GM18511 (cell line): Measurements from ENCODE around the gene ARHGEF40.

Experiments used
- ATAC-seq: cut with Tn5 transposase; IDR thresholded peaks from one replicate; pipeline ENCODE4 v1.9.1; 2021; ENCODE audit warnings: mild to moderate bottlenecking, moderate library complexity; ENCODE audit not compliant: unreplicated experiment

ARHGEF40 gene

GRCh38 chr14:21070083-21070609, at the start of gene ARHGEF40:
TSS of gene ARHGEF40 (plus strand) at chr14:21070304. CDS start at chr14:21070397, 93 bp downstream.
- no peak for ATAC-seq

DNA sequence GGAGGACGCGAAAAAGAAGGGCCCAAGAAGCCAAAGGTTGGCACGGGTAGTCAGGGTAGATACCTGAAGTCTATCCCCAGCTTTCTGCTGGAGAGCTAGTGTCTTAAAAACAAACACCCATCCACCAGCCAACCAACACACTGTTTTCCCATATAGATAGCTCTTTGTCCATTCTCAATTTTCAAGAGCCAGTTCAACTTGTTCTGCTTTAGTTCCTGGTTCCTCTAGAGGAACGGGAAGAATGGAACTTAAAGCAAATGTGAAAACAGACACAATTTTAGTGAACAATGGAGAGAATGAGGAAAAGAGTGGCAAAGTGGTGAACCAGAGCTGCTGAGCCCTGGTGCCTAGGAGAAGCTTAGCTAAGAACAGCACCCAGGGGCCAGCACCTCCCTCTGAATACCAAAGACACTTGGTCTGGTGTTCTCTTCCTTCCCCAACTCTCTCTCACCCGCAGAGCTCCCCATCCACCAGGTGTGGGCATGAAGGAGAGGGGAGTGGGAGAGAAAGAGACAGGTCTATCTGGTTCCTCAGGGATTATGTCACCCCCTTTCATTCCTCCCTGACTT, 49.0 kb upstream of the ARHGEF40 start:
- ATAC-seq, result no peak

- ATAC-seq, result no peak
Observed at GRCh38 chr14:21022686-21023085, 47.4 kb upstream of the ARHGEF40 start.

DNA sequence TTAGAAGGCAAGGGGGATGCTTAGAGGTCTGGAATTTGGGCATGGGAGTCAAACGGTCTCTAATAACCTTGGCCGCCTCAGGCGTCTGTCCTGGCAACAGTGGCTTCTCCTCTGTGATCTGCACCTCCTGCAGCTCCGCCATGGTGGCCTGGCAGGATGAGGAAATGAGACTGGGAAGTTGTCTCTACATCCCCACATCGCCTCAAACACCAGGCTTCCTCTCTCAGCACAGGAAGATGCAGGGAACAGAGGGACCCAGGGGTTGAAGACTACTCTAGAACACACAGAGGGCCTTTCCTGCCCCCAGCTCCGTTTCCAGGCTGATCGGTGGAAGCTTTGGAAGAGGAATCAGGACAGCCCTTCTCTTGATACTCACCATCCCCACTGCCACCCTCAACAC, 46.9 kb upstream of the ARHGEF40 start:
- ATAC-seq, result no peak

DNA sequence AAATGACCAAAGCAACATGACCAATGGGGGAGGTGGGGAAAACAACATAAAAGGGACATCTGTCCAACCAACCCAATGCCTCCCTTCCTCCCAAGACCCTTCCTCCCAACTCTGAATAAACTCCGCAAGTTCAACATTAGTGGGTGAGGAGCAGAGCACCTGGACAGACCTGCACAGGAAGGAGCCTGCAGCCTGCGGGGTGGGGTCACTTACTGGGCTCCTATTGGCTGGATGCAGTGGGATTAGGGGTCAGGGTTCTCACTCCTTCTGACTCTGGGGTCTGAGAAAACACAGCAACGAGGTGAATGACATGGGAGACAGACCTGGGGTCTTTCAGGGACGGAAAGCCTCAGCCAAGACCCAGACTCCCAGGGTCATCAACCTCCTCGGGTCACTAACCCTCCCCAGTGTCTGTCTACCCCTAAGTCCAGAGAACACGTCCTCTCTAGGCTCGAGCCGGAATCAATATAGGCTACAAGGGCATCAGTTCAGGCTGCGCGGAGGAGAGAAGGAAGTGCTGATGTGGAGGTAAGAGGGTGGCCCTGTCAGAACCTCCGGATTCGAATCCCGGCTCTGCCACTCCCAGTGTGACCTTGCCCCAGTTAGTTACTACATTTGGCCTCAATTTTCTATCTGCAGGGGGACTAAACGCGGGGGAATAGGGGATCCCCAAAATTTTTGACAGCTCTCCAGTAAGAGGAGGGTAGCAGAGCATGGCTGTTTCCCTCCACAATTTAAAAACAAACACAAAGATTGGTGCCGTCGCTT, 46.1 kb upstream of the ARHGEF40 start:
- no peak for ATAC-seq

DNA sequence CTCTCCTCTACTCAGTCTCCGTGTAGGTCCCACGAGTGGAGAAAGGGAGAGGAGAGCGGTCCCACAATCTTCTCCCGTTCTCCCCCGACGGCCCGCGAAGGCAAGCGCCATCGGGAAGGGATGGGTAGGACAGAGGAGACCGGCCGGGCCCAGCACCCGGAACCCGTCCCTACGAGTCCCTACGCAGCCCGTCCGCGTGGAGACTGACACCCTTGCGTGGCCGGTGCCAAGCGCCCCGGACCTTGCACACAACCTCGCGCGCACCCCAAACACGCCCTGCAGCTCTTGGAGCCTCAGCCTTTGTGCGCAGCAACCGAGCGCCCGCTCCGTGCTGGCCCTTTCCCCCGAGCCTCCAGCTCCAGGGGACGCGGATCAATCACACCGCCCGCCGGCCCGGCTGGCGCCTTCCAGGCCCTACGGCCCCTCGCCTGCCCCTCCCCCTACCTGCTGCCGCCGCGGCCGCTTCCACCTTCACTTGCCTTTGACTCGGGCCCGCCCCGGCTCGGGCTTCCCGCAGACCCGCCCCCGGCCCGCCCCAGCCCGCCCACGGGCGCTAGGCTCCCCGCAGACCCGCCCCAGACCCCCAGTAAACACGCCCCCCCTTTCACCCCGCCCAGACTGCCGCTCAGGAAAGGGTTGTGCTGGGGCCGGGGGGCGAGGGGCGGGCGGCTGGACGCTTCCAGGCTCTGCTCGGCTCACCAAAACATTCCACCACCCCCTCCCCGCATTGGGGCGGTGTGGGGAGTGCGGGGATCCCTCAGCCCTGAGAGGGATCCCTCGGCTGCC, 45.3 kb upstream of the ARHGEF40 start, which contains the start of gene NDRG2:
Gene NDRG2 (minus strand): TSS at position 477 of the 786 bp plus-strand sequence. CDS start 1,746 bp downstream, outside the sequence.
- ATAC-seq, result no peak

DNA sequence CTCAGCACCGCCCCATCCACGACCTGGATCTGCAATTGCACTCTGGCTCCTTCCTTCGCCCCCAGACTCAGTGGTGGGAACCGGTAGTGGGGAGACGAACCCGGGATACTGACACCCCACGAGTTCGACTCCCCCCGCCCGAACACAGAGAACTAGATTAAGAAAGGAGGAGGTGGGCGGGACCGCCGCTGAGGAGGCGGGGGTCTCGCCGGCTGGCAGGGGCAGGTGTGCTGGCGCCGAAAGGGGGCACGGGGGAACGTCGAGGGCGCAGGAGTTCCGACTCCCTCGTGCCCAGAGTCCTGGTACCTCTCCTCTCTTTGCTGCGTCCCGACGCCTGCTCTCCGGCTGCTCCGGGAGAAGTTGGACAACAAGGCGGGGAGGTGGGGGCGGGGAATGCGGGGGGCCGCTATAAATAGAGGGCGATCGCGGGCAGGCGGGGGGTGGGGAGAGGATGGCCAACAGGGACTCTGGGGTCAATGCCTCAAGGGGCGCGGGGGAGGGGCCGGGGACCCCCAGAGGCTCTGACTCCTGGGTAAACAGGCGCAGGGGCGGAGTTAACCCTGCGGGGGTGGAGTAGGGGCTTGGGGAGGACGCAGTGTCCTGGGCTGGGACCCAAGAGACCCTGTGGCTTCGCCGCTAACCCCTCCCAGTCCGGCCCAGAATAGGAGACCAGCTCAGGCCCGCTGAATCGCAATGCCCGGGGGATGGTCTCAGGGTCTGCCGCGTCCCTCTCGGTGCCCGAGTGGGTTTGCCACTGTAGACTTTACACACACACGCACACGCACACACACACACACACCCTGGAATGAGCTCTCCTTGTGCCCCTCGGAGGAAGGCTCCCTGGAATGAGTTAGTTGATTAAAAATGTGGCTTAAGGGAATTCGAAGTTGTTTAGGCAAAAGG, 44.5 kb upstream of the ARHGEF40 start:
- no peak for ATAC-seq

- no peak for ATAC-seq
Observed at GRCh38 chr14:21026274-21026987, 43.7 kb upstream of the ARHGEF40 start.

DNA sequence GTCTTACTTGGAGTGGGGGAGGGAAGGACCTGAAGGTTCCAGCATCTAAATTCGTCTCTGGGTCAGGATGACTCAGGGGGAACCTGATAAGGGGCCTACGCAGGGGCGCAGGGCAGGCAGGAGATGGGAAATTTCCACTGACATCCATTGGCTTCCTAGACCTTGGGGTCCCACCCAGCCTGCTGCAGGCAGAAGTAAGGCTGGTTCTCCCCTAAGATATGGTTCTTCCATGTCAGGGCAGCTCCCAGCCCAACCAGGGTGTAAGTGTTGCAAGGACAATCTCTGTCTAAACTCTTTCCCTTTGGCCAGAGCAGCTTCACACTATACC, 43.2 kb upstream of the ARHGEF40 start:
- ATAC-seq, result no peak

DNA sequence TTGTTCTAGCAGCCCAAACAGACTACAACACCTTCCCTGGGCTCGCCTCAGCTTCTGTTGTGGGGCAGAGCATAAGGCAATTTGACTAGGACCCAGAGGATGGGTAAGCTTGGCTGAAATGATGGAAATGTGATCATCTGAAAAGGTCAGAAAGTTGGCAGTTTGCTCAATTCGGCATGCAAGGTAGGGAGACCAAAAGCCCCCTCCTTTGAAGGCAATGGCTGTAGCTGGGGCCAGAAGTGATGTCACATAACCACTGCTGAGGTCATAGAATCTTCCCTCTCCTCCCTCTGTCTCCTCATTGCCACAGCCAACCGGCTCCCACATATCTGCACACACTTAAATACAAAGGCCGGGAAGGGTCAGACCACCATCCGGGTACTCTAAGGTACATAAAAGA, 40.2 kb upstream of the ARHGEF40 start, which contains the start of gene TPPP2:
Gene TPPP2 (plus strand): TSS at position 301 of the 400 bp plus-strand sequence. CDS start 365 bp downstream, outside the sequence.
- ATAC-seq, result no peak

DNA sequence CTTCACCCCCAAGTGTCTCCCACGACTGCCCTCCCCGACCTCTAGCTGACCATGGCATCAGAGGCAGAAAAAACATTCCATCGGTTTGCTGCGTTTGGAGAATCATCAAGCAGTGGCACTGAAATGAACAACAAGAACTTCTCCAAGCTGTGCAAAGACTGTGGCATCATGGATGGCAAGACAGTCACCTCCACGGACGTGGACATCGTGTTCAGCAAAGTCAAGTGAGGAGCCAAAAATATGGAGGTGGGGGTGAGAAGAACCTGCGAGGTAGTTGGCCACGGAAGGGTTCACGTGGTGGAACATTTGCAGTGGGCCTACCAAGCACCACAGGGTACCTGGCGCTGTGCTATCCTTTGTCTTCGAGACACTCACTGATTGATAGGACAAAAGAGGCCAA, 39.6 kb upstream of the ARHGEF40 start:
- no peak for ATAC-seq

- no peak for ATAC-seq
Observed at GRCh38 chr14:21032326-21033132, 37.6 kb upstream of the ARHGEF40 start.

DNA sequence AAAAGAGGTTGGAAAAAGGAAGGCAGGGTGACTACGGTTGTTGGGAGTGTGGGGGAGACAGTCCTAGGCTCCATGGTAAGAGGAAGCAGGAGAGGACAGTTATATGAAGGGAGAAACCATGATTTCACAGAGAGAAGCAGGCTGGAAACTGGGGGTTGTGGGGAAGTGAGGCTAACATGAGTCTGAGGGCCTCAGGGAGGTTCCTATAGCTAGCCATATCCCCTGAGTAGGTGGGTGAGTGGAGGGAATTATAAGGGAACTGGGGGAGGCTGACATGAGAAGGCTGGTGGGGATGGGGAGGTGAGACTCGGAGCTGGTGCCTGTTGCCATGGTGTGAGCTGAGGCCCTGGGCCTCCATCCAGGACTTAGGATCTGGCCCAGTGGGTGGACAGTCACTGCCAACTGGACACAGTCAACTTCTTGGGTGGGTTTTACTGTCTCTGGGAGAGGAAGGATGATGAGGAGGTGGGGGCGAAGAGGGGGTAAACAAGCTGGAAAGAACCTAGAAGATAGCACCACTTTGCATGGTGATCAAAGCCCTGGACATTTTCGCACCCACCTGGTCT, 36.9 kb upstream of the ARHGEF40 start:
- no peak for ATAC-seq

DNA sequence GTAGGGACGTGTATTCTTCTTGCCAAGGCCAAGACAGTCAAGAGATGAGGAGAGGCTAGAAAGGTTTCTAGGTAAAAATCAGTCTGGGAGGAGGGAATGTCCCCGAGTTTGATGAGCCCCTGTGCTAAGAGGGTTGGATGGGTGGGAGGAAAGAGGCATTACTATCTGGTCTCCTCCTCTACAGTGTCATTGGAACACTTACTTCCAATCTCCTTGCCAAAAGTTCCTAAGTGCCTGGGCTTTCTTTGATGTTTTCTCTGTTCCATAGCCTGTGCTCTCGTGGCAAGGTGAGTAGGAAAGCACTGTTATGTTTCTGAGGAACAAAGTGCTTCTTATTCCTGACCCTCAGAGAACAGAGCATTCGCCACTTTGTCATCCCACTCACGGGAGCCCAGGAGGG, 35.4 kb upstream of the ARHGEF40 start, which contains the start of gene RNASE13:
Gene RNASE13 (minus strand): TSS at position 101 of the 400 bp plus-strand sequence. CDS start 519 bp downstream, outside the sequence.
- no peak for ATAC-seq

DNA sequence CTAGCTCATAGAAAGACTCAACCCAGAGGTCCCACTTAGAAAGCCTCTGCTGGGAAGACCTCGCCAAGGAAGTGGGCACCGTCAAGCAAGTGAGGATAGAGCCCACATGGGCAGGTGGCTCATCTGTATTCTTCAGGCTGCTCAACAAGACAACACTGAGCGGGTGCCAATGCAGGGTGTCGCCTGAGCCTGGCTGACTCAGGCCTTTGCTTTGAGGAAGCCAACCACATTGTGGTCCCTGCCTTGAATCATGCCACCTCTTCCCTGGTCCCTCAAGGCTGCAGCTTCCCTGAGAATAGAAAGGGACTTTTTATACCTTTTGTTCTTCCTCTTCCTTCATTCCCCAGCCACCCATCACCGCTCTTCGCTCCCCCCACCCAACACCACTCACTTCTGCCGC, 33.4 kb upstream of the ARHGEF40 start:
- no peak for ATAC-seq

- ATAC-seq, result no peak
Observed at GRCh38 chr14:21037156-21037555, 32.9 kb upstream of the ARHGEF40 start.

- no peak for ATAC-seq
Observed at GRCh38 chr14:21038441-21039422, 31.4 kb upstream of the ARHGEF40 start.
